OCI-LY7 (cell line): ENCODE measurements around the gene MAP2K2. TPM values are rescaled to one million over a fixed set of nuclear protein-coding genes. Genes with fewer than 3 reads are reported as not detected.
A peak's percentile ranks its signal among the peaks of the same experiment; 100 is the strongest.

ENCODE experiments used
- Bru-seq: library from RNA; stranded (reverse); fragments of 400-500 nt; gene quantifications from one replicate; lab custom pipeline; 2021; lab: Mats Ljungman, UMichigan
- BruChase-seq, 2 experiments: library from RNA; stranded (reverse); fragments of 400-500 nt; gene quantifications; one replicate each; lab custom pipeline; 2021; lab: Mats Ljungman, UMichigan
- BruUV-seq: library from RNA; stranded (reverse); fragments of 400-500 nt; replicated peaks from 2 replicates; lab custom pipeline; 2021; lab: Mats Ljungman, UMichigan
- CTCF ChIA-PET: fragments of 300-600 bp; sonication (Branson Sonifier 250); formaldehyde crosslinking; loops from one replicate; lab custom pipeline; 2022; ENCODE audit warnings: antibody characterized with exemption; ENCODE audit not compliant: unreplicated experiment; lab: Charles Lee
- POLR2A ChIA-PET: fragments of 300-600 bp; sonication (Branson Sonifier 250); formaldehyde crosslinking; loops from one replicate; lab custom pipeline; 2022; ENCODE audit warnings: antibody characterized with exemption; lab: Charles Lee
- DNase-seq: peaks from one replicate; pipeline ENCODE4 v3.0.0-alpha.2; 2015; ENCODE audit warnings: low spot score
- H2AFZ ChIP-seq: fragments of 200-600 bp; sonication (generic), shearing (Covaris generic); 2 replicates; pipeline ENCODE4 v1.6.1; 2014; ENCODE audit warnings: mild to moderate bottlenecking, antibody characterized with exemption, low read length, moderate library complexity
- H3K27ac ChIP-seq: fragments of 200-600 bp; sonication (generic); 2 replicates; pipeline ENCODE4 v1.5.1; 2014; ENCODE audit warnings: mixed run types, low read depth, mild to moderate bottlenecking, moderate library complexity, low read length, inconsistent platforms; ENCODE audit not compliant: poor library complexity, severe bottlenecking
- H3K36me3 ChIP-seq: fragments of 200-600 bp; sonication (generic); 2 replicates; pipeline ENCODE4 v1.6.1; 2014; ENCODE audit warnings: mild to moderate bottlenecking, antibody characterized with exemption, low read length, moderate library complexity, mixed read lengths; ENCODE audit not compliant: insufficient read depth
- H3K4me1 ChIP-seq: fragments of 200-600 bp; sonication (generic); 2 replicates; pipeline ENCODE4 v1.5.1; 2014; ENCODE audit warnings: mild to moderate bottlenecking, low read length; ENCODE audit not compliant: insufficient read depth, poor library complexity, severe bottlenecking
- H3K4me2 ChIP-seq: fragments of 200-600 bp; sonication (generic); 2 replicates; pipeline ENCODE4 v1.6.1; 2014; ENCODE audit warnings: mild to moderate bottlenecking, low read length
- H3K4me3 ChIP-seq: fragments of 200-600 bp; sonication (generic); 2 replicates; pipeline ENCODE4 v1.5.1; 2014; ENCODE audit warnings: mild to moderate bottlenecking, low read depth, low read length; ENCODE audit not compliant: poor library complexity, severe bottlenecking
- H3K79me2 ChIP-seq: fragments of 200-600 bp; sonication (generic); 2 replicates; pipeline ENCODE4 v1.6.1; 2016; ENCODE audit warnings: low read depth, mild to moderate bottlenecking, low read length, moderate library complexity, mixed read lengths; ENCODE audit not compliant: insufficient read depth
- H3K9me2 ChIP-seq: fragments of 200-600 bp; sonication (generic); 2 replicates; pipeline ENCODE4 v1.6.1; 2016; ENCODE audit warnings: mild to moderate bottlenecking, low read length, mixed read lengths; ENCODE audit not compliant: insufficient read depth
- H3K9me3 ChIP-seq: fragments of 200-600 bp; sonication (generic); 2 replicates; pipeline ENCODE4 v1.6.1; 2014; ENCODE audit warnings: mild to moderate bottlenecking, mixed run types, low read length, mixed read lengths
- H4K20me1 ChIP-seq: fragments of 200-600 bp; sonication (generic); 2 replicates; pipeline ENCODE4 v1.6.1; 2014; ENCODE audit warnings: mild to moderate bottlenecking, antibody characterized with exemption, low read length, moderate library complexity, mixed read lengths; ENCODE audit not compliant: insufficient read depth
- CTCF ChIP-seq: fragments of 200-600 bp; sonication (generic); conservative IDR thresholded peaks from 2 replicates; pipeline ENCODE4 v1.5.1; 2014; ENCODE audit warnings: mild to moderate bottlenecking, antibody characterized with exemption, low read length, moderate library complexity, mixed read lengths
- EZH2phosphoT487 ChIP-seq: fragments of 200-600 bp; sonication (generic); IDR thresholded peaks from 2 replicates; pipeline ENCODE4 v1.6.1; 2018; ENCODE audit warnings: low read depth, borderline replicate concordance, mild to moderate bottlenecking, mixed run types, antibody characterized with exemption, low read length, moderate library complexity, mixed read lengths
- intact Hi-C: fragments of 100-400 bp; cut with micrococcal nuclease; formaldehyde crosslinking; loops from one replicate; pipeline ENCODE4 v1.10.0; 2022; ENCODE audit not compliant: unreplicated experiment
- long read RNA-seq: library from polyadenylated mRNA; stranded (forward); transcript quantifications from one replicate; pipeline ENCODE4 v2.0.0, GENCODE V29; 2022
- total RNA-seq, 2 experiments: library from RNA; depleted of rRNA in 1 of 2; stranded (reverse); fragments of >200 nt in 1 of 2; shearing (Covaris generic) in 1 of 2; gene quantifications; 2 replicates each; pipeline ENCODE4 v1.2.3, GENCODE V29; 2014 to 2022

Gene MAP2K2
- total RNA-seq (2014; rRNA removed; shearing (Covaris generic)) (84.7 and 105 TPM in 2 replicates), total RNA-seq (2022) (116 and 120 TPM in 2 replicates), Bru-seq, nascent RNA (percentile 55 among the genes with signal in this experiment), BruChase-seq, experiment 1, labeled RNA remaining after a 6-hour chase (percentile 72 among the genes with signal in this experiment), BruChase-seq, experiment 2, labeled RNA remaining after a 2-hour chase (percentile 66 among the genes with signal in this experiment)
- long read RNA-seq, transcript MAP2K2-201 (11 exons, 1,734 nt), result major isoform, 112 of 143 reads
- long read RNA-seq, partial matches to known transcripts, result 11 of 143 reads
- long read RNA-seq, other reads (novel, unspliced or antisense), result 18 of 143 reads

DNA sequence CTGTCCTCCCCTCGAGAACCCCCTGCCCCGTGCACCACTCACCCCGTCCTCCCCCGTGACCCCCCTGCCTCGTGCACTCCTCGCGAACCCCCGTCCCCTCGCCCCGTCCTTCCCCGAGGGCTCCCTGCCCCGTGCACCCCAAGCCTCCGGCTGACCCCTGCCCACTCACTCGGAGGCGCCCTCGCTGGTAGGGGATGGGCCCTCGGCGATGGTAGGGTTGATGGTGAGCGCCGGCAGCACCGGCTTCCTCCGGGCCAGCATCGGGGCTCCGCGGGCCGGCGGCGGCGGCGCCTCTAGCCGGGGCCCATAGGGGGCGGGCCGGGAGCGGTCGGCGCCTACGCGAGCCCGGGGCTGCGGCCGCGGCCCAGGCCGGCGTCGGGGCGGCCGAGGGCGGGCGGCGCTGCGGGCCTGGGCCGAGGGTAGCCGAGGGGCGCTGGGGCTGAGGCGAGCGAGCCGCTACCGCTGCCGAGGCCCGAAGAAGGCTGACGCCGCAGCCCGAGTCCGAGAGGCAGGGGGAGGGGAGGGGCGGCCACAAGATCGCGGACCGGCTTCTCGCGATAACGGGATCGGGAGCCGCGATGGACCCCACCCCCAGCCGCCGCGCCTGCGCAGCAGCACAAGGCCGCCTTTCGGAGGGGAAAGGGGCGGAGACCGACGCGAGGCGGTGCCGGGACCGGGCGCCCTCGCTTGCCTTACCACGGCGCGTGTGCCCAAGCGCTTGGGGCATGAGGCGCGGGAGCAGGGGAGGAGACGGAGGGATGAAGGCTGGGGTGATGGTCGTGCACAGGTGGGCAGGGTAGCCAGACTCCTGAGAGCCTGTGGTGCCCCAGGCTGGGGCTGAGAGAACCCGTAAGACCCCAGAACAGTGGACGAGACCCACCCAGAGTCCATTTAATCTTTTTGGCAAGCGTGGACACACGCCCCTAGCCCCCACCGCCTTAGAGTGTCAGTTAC, at the start of gene MAP2K2:
MAP2K2 (minus strand) TSS at position 508 of the 954 bp plus-strand sequence; CDS start at position 261, 247 bp downstream.
- POLR2A ChIA-PET, result no interaction called here
- H3K27ac ChIP-seq, result peak within 1 kb of the TSS; percentile 22
- H3K36me3 ChIP-seq, result peaks cover 15% of the 10 kb centered on the region; the same call in 1 of the 2 replicates
- DNase-seq, result peak; percentile 96
- peaks cover 15% of the 10 kb centered on the region for H3K4me1 ChIP-seq
- H3K4me3 ChIP-seq, result peak within 1 kb of the TSS; percentile 75
- H3K4me2 ChIP-seq, result peak within 1 kb of the TSS; percentile 99
- H3K9me2 ChIP-seq, result no peaks in the 10 kb centered on the region
- no peak for TF ChIP-seq CTCF
- TF ChIP-seq EZH2phosphoT487, result no peak
- intact Hi-C loops, result loop anchor here (5.0 kb wide), 1 partner anchor 137 kb away; the partner anchor contains the start of gene EEF2
- H4K20me1 ChIP-seq, result no peaks in the 10 kb centered on the region
- H2AFZ ChIP-seq, result peak within 1 kb of the TSS; percentile 94
- peaks cover 13% of the 10 kb centered on the region for H3K79me2 ChIP-seq
- CTCF ChIA-PET, result no interaction called here
- no TSS peak for BruUV-seq
- no peaks in the 10 kb centered on the region for H3K9me3 ChIP-seq

DNA sequence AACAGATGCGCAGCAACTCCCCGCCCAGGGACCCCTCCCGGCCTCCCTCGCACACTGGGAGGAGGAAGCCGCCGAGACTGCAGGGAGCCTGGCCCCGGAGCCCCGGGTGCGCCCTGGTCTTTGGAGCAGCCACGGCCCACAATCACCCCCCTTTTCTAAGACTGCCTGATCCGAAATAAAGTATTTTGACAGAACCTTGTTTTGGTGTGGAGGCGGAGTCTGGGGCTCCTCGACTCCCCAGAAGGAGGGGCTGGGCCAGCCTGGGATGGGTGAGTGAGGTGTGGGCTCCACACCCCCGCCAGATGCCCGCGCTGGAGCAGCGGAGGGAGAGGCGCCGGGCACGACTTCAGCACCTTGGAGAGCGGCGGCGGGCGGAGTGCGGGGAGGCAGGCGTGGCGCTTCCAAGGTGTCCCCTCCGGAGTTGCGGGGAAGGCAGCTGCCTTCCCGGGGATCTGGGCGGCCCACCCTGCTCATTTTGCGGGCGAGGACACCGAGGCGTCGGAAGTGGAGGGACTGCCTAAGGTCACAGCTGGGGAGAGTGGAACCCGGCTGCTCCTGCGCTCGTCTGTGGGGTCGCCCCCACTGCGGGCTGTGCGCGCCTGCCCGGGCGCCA, 49.0 kb upstream of the MAP2K2 start:
- ChIA-PET CTCF (no interaction called here), POLR2A (no interaction called here)

More for the DNA sequence above, 49.0 kb upstream of the MAP2K2 start:
- Histone ChIP-seq H4K20me1 (no peaks in the 10 kb centered on the region), H3K9me2 (no peaks in the 10 kb centered on the region), H3K4me3 (no peak overlapping the region), H3K79me2 (no peaks in the 10 kb centered on the region), H3K27ac (no peak overlapping the region), H2AFZ (no peak overlapping the region), H3K9me3 (no peaks in the 10 kb centered on the region), H3K36me3 (no peaks in the 10 kb centered on the region), H3K4me1 (no peaks in the 10 kb centered on the region), H3K4me2 (no peak overlapping the region)
- DNase-seq, result no peak
- no TSS peak for BruUV-seq
- TF ChIP-seq CTCF (no peak), EZH2phosphoT487 (no peak)
- intact Hi-C loops, result no loop called here
